Measurements from ENCODE around the gene THAP9.

DNA sequence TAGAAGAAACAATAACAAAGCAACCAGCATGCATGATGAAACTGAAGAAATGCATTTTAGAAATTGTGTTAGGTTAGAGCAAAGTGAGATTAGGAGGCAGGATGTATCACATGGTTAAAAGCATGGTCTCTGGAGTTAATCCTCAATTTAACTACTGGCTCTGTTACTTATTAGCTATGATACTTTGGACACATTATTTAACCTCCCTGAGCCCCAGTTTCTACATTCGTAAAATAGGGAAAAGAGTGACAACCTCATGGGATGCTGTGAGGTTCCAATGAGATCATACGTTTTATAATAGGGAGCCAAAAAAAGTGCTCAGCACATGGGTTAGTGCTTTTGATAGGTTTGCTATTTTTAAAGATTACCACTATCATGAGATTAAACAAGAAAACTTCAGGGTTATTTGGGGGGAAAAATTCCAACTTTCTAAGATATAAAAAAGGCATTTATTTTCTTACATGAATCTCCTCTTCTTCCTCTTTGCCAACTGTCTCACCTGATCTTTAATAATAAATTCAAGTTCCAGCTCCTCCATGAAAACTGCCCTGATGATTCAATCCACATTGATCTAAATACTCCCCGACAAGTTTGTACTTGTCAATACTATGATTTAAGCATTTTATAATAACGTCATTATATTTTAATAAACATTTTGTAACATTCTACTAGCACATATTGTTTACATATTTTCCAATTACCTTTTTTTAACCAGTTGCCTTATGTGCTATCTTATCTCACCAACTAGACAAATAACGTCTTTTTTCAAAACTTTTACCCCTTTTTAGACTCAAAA, 14.2 kb upstream of the THAP9 start:
- TF ChIP-seq ZNF70 (CRISPR knock-in tag; IDR thresholded peaks at IDR 0.05), result no peak
- no peak for TF ChIP-seq ZFP3 (CRISPR knock-in tag; IDR thresholded peaks at IDR 0.05)
- no peak for TF ChIP-seq RARB (CRISPR knock-in tag; IDR thresholded peaks at IDR 0.05)
- TF ChIP-seq, protein P1, sequence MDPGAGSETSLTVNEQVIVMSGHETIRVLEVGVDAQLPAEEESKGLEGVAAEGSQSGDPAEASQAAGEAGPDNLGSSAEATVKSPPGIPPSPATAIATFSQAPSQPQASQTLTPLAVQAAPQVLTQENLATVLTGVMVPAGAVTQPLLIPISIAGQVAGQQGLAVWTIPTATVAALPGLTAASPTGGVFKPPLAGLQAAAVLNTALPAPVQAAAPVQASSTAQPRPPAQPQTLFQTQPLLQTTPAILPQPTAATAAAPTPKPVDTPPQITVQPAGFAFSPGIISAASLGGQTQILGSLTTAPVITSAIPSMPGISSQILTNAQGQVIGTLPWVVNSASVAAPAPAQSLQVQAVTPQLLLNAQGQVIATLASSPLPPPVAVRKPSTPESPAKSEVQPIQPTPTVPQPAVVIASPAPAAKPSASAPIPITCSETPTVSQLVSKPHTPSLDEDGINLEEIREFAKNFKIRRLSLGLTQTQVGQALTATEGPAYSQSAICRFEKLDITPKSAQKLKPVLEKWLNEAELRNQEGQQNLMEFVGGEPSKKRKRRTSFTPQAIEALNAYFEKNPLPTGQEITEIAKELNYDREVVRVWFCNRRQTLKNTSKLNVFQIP (CRISPR knock-in tag; IDR thresholded peaks at IDR 0.05; ENCODE audit: borderline replicate concordance, low read depth), result no peak
- TF ChIP-seq, protein P2, sequence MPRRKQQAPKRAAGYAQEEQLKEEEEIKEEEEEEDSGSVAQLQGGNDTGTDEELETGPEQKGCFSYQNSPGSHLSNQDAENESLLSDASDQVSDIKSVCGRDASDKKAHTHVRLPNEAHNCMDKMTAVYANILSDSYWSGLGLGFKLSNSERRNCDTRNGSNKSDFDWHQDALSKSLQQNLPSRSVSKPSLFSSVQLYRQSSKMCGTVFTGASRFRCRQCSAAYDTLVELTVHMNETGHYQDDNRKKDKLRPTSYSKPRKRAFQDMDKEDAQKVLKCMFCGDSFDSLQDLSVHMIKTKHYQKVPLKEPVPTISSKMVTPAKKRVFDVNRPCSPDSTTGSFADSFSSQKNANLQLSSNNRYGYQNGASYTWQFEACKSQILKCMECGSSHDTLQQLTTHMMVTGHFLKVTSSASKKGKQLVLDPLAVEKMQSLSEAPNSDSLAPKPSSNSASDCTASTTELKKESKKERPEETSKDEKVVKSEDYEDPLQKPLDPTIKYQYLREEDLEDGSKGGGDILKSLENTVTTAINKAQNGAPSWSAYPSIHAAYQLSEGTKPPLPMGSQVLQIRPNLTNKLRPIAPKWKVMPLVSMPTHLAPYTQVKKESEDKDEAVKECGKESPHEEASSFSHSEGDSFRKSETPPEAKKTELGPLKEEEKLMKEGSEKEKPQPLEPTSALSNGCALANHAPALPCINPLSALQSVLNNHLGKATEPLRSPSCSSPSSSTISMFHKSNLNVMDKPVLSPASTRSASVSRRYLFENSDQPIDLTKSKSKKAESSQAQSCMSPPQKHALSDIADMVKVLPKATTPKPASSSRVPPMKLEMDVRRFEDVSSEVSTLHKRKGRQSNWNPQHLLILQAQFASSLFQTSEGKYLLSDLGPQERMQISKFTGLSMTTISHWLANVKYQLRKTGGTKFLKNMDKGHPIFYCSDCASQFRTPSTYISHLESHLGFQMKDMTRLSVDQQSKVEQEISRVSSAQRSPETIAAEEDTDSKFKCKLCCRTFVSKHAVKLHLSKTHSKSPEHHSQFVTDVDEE (CRISPR knock-in tag; IDR thresholded peaks at IDR 0.05), result no peak
- no peak for TF ChIP-seq ZNF565 (CRISPR knock-in tag; conservative IDR thresholded peaks at IDR 0.05; ENCODE audit: low read depth)
- TF ChIP-seq, protein P3, sequence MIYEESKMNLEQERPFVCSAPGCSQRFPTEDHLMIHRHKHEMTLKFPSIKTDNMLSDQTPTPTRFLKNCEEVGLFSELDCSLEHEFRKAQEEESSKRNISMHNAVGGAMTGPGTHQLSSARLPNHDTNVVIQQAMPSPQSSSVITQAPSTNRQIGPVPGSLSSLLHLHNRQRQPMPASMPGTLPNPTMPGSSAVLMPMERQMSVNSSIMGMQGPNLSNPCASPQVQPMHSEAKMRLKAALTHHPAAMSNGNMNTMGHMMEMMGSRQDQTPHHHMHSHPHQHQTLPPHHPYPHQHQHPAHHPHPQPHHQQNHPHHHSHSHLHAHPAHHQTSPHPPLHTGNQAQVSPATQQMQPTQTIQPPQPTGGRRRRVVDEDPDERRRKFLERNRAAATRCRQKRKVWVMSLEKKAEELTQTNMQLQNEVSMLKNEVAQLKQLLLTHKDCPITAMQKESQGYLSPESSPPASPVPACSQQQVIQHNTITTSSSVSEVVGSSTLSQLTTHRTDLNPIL (CRISPR knock-in tag; IDR thresholded peaks at IDR 0.05; ENCODE audit: low read depth), result no peak
- TF ChIP-seq, protein P4, sequence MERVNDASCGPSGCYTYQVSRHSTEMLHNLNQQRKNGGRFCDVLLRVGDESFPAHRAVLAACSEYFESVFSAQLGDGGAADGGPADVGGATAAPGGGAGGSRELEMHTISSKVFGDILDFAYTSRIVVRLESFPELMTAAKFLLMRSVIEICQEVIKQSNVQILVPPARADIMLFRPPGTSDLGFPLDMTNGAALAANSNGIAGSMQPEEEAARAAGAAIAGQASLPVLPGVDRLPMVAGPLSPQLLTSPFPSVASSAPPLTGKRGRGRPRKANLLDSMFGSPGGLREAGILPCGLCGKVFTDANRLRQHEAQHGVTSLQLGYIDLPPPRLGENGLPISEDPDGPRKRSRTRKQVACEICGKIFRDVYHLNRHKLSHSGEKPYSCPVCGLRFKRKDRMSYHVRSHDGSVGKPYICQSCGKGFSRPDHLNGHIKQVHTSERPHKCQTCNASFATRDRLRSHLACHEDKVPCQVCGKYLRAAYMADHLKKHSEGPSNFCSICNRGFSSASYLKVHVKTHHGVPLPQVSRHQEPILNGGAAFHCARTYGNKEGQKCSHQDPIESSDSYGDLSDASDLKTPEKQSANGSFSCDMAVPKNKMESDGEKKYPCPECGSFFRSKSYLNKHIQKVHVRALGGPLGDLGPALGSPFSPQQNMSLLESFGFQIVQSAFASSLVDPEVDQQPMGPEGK (CRISPR knock-in tag; IDR thresholded peaks at IDR 0.05; ENCODE audit: borderline replicate concordance), result no peak
- no peak for TF ChIP-seq TCF4 (CRISPR knock-in tag; IDR thresholded peaks at IDR 0.05; ENCODE audit: borderline replicate concordance)
- no peak for TF ChIP-seq ESRRG (CRISPR knock-in tag; IDR thresholded peaks at IDR 0.05)
- TF ChIP-seq, protein P5, sequence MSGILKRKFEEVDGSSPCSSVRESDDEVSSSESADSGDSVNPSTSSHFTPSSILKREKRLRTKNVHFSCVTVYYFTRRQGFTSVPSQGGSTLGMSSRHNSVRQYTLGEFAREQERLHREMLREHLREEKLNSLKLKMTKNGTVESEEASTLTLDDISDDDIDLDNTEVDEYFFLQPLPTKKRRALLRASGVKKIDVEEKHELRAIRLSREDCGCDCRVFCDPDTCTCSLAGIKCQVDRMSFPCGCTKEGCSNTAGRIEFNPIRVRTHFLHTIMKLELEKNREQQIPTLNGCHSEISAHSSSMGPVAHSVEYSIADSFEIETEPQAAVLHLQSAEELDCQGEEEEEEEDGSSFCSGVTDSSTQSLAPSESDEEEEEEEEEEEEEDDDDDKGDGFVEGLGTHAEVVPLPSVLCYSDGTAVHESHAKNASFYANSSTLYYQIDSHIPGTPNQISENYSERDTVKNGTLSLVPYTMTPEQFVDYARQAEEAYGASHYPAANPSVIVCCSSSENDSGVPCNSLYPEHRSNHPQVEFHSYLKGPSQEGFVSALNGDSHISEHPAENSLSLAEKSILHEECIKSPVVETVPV (CRISPR knock-in tag; IDR thresholded peaks at IDR 0.05), result no peak
- TF ChIP-seq BACH2 (CRISPR knock-in tag; IDR thresholded peaks at IDR 0.05; ENCODE audit: borderline replicate concordance), result no peak
